ENCODE results near the gene SCN8A.
A peak's percentile ranks its signal among the peaks of the same experiment; 100 is the strongest.

The SCN8A gene

GRCh38 chr12:51705450-51705849, 114.4 kb downstream of the SCN8A start:
- no peak for DNase-seq (ENCODE audit: low spot score)
- TF ChIP-seq, protein P1, sequence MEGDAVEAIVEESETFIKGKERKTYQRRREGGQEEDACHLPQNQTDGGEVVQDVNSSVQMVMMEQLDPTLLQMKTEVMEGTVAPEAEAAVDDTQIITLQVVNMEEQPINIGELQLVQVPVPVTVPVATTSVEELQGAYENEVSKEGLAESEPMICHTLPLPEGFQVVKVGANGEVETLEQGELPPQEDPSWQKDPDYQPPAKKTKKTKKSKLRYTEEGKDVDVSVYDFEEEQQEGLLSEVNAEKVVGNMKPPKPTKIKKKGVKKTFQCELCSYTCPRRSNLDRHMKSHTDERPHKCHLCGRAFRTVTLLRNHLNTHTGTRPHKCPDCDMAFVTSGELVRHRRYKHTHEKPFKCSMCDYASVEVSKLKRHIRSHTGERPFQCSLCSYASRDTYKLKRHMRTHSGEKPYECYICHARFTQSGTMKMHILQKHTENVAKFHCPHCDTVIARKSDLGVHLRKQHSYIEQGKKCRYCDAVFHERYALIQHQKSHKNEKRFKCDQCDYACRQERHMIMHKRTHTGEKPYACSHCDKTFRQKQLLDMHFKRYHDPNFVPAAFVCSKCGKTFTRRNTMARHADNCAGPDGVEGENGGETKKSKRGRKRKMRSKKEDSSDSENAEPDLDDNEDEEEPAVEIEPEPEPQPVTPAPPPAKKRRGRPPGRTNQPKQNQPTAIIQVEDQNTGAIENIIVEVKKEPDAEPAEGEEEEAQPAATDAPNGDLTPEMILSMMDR (IDR thresholded peaks at IDR 0.05) = no peak
- Histone ChIP-seq H3K27ac (no peak overlapping the region), H3K4me3 (no peak overlapping the region)

DNA sequence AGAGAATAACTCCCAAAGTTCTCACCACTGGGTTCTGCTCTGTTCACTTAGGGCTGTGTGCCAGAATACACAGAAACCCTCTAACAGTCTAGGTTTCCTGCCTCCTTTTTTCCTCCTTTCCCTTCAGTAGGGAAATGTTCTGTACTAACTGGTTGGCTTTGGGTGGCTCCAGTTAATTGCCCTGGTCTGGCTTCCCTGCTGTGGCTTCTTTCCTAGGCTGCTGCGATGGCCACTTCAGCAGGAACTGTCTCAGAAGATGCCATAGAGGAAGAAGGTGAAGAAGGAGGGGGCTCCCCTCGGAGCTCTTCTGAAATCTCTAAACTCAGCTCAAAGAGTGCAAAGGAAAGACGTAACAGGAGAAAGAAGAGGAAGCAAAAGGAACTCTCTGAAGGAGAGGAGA, 115.2 kb downstream of the SCN8A start:
- DNase-seq (ENCODE audit: low spot score) = no peak

GRCh38 chr12:51714666-51715065, 123.6 kb downstream of the SCN8A start:
- no peak for DNase-seq (ENCODE audit: low spot score)
- Histone ChIP-seq H3K4me3 (no peak overlapping the region), H3K27ac (no peak overlapping the region)
- TF ChIP-seq, protein P1 (IDR thresholded peaks at IDR 0.05) = no peak

More for the DNA sequence above, 115.2 kb downstream of the SCN8A start:
- H3K27ac ChIP-seq = no peak overlapping the region
- TF ChIP-seq, protein P1 (IDR thresholded peaks at IDR 0.05) = no peak
- no peak overlapping the region for H3K4me3 ChIP-seq

- Histone ChIP-seq H3K4me3 (no peak overlapping the region), H3K27ac (no peak overlapping the region)
- TF ChIP-seq, protein P1 (IDR thresholded peaks at IDR 0.05) = no peak
- DNase-seq (ENCODE audit: low spot score) = no peak
These were observed 126.4 kb downstream of the SCN8A start for GRCh38 chr12:51717326-51717925.

DNA sequence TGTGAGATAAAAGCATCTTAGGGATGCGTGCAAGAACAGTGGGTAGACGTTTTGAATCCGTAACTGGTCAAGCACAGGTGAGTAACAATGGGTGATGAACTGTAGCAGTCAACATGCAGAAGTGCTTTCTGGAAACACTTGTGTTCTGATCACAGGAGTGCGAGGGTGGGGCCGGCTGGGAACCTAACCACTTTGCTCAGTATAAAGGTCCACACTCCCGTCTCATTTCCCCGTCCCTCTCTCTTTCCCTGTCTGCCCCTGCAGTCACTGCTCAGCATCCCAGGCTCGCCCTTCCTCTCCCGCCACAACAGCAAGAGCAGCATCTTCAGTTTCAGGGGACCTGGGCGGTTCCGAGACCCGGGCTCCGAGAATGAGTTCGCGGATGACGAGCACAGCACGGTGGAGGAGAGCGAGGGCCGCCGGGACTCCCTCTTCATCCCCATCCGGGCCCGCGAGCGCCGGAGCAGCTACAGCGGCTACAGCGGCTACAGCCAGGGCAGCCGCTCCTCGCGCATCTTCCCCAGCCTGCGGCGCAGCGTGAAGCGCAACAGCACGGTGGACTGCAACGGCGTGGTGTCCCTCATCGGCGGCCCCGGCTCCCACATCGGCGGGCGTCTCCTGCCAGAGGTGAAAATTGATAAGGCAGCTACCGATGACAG, 130.4 kb downstream of the SCN8A start:
- H3K4me3 ChIP-seq = peak overlapping the region; percentile 61
- no peak for DNase-seq (ENCODE audit: low spot score)
- no peak overlapping the region for H3K27ac ChIP-seq
- TF ChIP-seq, protein P1 (IDR thresholded peaks at IDR 0.05) = no peak

GRCh38 chr12:51722431-51722830, 131.4 kb downstream of the SCN8A start:
- H3K4me3 ChIP-seq = no peak overlapping the region
- TF ChIP-seq, protein P1 (IDR thresholded peaks at IDR 0.05) = no peak
- H3K27ac ChIP-seq = no peak overlapping the region
- no peak for DNase-seq (ENCODE audit: low spot score)

- no peak overlapping the region for H3K4me3 ChIP-seq
- TF ChIP-seq, protein P1 (IDR thresholded peaks at IDR 0.05) = no peak
- H3K27ac ChIP-seq = no peak overlapping the region
- DNase-seq (ENCODE audit: low spot score) = no peak
These were observed 135.1 kb downstream of the SCN8A start for GRCh38 chr12:51726161-51726560.
